Loucy (cell line): ENCODE measurements around the gene SRGAP2C.
"Not testable (repeated sequence)": the region's sequence is repeated elsewhere in the genome, so short reads cannot be mapped to it uniquely, and the experiment has no call there.

ENCODE experiments used
- CTCF ChIP-seq: fragments of 200-600 bp; sonication (generic); conservative IDR thresholded peaks from 2 replicates; pipeline ENCODE4 v1.5.1; 2014; ENCODE audit warnings: mild to moderate bottlenecking, antibody characterized with exemption, low read length
- EZH2phosphoT487 ChIP-seq: fragments of 200-600 bp; IDR thresholded peaks from 2 replicates; pipeline ENCODE4 v1.6.1; 2018; ENCODE audit warnings: antibody characterized with exemption, mild to moderate bottlenecking, moderate library complexity, borderline replicate concordance

- not testable (repeated sequence) for TF ChIP-seq CTCF, EZH2phosphoT487
Observed at GRCh38 chr1:121400108-121400507, 215.3 kb downstream of the SRGAP2C start.
